NCI-H510A (cell line): Measurements from ENCODE around the gene DPP3.
"Not testable (repeated sequence)": the region's sequence is repeated elsewhere in the genome, so short reads cannot be mapped to it uniquely, and the experiment has no call there.

ENCODE experiments used
- DNase-seq: peaks from one replicate; lab custom pipeline; 2025; lab: John Stamatoyannopoulos, UW

DPP3 gene

DNA sequence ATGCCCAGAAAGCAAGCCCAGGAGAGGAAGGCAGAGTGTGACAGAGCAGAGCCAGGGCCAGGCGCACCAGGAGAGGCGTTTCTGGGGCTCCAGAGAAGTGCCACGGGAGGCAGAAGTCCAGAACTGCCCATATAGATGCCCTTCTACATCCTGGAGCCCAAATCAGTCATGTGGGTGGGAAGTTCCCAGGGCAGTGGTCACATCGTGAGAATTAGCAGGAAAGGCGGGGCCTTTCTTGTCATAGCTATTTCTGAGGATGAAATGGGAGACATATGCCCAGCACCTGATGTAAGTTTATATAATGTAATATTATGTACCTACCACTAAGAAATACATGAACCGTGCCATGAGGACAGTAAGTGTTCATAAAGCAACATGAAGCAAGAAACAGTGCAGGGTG is 52.5 kb downstream of the DPP3 start:
- no peak for DNase-seq

DNA sequence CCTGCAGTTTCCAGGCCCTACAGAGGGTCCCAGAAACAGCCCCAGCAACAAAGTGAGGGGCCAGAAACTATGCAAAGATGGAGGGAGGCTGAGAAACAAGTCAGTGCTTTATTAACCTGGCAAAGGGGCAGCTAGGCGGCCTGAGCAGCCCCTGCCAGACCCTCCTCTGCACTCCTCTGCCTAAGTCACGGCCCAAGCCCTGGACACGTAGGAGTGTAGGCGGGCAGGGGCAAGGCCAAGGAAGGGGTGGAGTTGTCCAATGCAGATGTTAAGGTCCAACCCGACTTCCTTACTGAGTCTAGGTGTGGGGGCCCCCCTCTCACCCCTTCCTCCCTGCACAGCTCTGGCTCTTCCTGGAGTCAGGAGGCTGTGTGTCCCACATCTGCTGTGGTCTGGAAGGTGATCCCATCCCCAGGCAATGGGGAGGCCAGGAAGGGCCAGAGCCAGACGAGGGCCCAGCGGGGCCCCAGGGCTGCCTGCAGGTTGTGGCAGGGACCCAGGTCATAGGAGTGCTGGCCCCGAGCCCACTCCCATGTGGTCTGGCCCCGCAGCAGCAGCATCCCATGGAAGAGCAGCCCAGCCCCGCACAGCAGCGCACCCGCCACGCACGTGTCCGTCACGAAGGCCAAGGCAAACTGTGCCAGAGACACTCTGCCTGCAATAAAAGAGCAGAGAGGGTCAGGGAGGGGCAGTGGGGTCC is 59.1 kb downstream of the DPP3 start:
- no peak for DNase-seq

DNA sequence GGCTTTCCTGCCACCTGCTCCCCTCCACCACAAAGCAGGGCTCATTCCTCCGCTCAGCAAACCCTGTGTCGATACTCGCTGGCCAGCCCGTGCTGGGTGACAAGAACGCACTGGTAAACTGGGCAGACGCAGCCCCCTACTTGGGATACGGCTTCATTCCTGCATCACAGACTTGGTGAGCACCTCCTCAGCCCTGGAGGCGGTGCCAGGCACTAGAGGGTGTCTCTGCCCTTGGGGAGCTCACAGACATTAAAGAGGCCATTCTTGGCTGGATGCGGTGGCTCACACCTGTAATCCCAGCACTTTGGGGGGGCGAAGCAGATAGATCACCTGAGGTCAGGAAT is 59.6 kb downstream of the DPP3 start:
- DNase-seq: no peak

DNA sequence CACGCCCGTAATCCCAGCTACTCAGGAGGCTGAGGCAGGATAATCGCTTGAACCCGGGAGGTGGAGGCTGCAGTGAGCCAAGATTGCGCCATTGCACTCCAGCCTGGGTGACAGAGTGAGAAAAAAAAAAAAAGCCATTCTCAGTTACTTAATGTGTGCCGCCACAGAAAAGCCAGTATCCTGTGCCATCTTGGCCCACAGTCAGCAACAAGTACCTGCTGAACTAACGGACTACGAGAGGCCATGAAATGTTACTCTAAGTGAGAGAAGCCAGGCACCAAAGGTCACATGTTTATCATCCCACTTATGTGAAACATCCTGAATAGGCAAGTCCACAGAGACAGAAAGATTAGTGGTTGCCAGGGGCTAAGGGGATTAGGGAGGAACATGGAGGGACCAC is 60.4 kb downstream of the DPP3 start:
- not testable (repeated sequence) for DNase-seq

DNA sequence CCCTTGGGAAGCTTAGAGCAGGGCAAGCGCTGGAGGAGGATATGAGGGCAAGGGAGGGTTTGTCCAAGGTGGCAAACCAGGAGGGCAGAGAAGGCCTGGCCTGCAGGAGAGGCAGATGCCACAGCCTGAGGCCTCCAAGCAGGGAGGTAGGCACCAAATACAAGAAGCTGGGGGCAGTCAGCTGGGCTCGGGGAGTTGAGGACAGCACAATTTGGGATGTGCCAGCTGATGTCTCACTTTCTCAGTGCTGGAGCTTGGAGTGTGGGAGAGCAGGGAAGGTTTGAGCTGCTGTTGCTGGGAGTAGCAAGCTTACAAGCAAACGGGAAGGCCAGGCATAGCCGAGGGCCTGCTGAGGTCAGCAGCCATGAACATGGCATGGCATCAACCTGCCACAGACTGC is 61.7 kb downstream of the DPP3 start:
- no peak for DNase-seq

DNA sequence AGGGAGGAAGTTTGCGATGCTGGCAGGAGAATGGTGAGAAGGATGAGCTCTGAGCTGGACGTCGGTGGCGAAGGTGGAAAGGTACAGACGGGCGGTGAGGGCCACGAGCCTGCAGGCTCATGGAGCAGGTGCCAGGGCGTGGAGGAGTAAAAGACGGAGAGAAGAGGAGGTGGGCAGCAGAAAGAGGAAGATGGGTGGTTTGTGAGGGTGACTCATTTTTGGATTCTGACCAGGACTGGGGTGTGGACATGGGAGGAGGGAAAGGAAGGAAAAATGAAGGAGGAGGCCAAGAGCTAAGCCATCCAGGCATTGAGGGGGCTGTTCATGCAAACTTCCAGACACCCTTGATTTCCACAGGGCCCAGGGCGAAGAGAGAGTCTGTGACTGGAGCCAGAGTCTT is 62.1 kb downstream of the DPP3 start:
- no peak for DNase-seq

DNA sequence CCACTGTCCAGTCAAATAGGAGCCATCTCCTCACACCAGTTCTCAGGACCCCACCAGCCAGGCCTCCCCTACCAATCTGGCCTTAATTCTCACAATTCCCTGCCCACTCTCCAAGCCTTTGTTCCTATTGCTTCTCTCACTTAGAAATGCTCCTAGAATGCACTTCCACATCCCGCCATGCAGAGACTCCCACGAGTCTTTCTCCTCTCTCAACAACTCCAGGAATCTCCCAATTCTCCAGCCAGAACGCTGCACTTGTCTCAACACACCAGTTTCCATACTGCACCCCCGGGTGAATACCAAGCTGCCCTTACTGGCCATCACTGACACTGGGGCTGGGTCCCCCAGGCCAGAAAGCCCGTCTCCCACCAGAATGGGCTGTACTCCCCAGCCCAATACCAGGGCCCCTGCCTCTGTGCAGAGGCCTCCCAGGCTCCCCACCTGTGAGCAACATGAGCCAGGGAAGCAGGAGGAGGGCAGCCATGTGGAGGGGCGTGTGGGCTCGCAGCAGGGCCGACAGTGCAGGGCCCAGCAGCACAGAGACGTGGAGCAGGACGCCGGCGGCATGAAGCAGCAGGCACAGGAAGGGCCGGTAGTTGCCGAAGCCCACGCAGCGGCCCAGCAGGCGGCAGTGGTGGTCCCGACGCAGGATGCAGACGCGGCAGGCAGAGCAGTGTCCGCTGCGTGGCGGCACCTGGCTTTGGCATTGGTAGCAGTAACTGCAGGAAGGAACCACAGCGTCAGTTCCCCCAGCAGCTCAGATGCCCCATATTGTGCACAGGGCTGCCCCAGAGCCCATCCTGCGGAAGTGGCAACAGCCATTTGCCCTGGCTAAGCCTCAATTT is 63.3 kb downstream of the DPP3 start:
- DNase-seq: no peak

DNA sequence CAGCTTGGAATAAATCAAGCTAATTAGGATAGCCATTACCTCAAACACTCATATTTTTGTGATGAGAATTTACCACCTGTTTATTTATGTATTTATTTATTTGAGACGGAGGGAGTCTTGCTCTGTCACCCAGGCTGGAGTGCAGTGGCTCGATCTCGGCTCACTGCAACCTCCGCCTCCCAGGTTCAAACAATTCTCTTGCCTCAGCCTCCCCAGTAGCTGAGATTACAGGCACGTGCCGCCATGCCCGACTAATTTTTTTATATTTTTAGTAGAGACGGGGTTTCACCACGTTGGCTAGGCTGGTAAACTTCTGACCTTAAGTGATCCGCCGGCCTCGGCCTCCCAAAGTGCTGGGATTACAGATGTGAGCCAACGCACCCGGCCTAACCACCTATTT is 64.7 kb downstream of the DPP3 start:
- not testable (repeated sequence) for DNase-seq

DNA sequence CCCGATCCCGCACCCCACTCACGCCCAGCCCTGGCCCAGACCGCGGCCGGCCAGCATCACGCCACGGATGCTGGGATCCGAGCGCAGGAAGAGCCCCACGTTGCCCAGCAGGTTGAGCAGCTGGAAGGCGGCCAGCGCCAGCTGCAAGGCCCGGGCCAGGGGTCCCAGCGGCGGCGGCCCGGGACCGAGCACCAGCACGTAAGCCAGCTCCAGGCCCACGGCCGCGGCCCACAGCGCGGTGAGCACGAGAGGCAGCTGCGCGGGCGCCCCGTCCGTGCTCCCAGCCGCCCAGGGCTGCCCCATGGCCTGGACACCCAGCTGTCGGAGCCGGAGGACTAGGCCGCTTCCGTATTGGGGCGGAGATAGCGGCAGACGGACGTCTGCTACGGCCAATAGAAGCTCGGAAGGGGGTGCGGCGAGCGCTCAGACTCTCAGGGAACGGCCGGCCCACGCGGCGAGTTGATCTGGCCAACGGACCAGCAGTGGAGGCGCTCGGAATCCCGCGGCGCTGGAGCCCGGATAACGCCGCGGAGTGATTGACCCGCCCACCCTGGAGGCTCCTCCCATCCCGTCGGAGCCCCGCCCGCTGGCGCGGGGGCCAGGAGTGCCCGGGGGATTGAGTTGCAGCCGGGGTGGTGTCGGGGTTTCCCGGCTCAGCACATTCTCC is 65.6 kb downstream of the DPP3 start, which contains the start of gene ZDHHC24:
ZDHHC24 (minus strand) TSS at position 348 of the 667 bp plus-strand sequence; CDS start at position 303, 45 bp downstream.
- peak; percentile 93 for DNase-seq

DNA sequence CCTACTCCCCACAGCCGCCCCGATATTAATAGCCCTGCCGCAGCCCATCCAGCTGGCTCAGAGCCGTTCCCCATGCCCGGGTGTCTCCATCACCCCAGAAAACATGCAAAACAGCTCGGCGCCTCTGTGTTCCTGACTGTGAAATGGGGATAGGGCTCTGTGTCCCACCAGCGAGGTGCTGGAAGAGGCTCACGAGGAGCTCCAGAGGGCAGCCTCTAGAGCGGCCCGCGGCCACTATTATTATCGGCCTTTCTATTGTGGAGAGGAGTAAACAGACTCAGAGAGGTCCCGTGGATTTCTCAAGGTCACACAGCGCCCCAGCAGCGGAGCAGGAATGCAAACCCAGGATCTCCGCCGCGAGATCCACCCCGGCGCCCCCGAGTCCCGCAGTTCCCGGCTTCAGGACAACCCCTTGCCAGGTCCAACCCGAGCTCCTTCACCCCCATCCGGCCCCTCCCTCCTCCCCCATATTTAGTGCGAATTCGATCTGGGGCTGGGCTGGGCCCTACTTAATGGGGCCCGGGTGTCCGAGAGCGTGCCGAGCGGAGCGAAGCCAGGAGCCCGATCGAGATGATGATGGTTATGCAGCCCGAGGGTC is 66.2 kb downstream of the DPP3 start, which contains the start of gene ACTN3:
ACTN3 (plus strand) TSS at position 536 of the 598 bp plus-strand sequence; CDS start at position 571, 35 bp downstream.
- no peak for DNase-seq

DNA sequence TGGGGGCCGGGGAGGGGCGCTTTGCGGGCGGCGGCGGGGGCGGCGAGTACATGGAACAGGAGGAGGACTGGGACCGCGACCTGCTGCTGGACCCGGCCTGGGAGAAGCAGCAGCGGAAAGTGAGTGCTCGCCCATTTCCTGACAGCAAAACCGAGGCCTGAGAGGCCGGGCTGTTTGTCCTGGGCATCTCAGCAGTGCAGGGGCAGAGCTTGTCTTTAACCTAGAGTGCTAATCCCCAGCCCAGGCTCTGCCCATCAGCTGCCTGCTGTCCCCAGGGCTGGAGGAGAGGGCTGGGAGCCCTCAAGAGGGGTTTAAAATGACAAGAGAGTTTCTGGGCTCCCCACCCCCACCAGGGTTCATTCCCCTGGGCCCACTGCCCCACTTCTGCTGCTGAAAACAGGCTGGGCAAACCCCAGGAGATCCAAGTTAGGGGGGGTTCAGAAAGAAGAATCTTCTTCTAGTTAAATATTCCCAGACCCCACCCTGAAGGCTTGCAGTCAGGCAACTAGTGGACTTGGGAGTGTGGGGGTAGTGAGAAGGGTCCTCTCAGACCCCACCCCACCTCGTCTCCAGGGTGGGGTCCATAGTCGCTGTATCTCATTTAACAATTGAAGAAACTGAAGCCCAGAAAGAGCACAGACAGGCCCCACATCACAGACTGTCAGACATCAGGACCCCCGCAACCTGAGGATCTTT is 66.9 kb downstream of the DPP3 start:
- DNase-seq: no peak

DNA sequence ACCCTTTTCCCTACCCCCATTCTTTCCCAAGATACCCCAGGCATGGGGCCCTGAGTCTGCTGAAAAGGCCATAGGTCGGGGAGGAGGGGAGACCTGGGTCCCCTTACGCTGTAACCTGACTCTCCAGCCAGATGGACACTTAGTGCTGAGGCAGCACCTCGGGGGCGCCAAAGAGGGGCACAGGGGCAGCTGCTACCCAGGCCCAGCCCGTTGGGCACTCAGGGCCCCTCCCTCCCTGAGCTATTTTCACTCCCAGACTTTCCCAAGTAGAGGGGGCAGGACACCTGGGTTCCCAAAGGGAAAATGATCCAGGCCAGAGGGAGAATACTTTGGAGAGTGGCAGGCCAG is 67.4 kb downstream of the DPP3 start:
- DNase-seq: no peak

DNA sequence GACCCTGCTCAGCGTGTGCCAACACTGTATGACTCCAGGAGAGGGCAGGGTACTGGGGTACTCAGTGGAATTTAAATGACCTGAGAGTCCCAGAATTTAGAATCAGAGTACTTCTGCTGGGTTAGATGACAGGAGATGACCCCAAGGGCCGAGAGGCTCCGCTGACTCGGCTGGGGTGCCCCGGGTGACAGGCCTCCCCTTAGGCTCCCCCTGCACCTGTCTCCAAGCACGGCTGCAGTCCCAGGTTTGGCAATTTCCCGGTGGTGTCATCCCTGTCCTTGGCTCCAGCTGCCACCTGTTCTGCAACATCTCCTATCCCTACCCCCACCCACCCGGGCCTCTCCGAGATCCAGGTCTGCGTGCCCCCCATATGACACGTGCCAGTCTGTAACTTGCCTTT is 67.8 kb downstream of the DPP3 start:
- DNase-seq: no peak

DNA sequence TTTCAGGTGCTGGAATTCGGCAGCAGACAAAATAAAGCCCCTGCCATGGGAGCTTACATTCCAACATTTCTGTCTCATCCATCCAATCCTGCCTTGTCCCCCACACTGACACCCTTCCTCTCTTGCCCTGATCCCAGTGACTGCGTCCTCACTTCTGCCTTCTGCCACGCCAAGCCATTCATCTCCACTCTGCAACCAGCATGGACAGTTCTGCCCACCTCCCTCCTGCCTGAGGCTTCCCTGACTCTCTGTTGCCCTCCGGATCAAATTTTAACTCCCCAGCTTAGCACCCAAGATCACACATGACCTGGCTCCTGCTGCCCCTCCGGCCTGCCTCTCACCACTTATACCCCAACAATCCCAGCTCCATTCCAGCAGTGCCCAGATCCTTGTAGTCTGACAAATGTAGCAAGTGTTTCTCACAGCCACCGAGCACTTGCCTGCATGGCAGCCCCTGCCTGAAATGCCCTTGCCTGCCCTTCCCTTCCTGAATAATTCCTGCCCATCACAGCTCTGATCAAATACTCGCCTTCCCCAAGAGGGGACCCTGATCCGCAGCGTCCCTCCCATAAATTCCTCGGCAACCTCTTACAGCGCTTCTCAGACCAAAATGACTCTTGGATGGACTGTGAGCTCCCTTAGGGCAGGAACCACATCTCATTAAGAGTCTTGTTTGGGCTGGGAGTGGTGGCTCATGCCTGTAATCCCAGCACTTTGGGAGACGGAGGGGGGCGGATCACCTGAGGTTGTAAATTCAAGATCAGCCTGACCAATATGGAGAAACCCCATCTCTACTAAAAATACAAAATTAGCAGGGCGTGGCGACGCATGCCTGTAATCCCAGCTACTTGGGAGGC is 68.8 kb downstream of the DPP3 start:
- DNase-seq: no peak

DNA sequence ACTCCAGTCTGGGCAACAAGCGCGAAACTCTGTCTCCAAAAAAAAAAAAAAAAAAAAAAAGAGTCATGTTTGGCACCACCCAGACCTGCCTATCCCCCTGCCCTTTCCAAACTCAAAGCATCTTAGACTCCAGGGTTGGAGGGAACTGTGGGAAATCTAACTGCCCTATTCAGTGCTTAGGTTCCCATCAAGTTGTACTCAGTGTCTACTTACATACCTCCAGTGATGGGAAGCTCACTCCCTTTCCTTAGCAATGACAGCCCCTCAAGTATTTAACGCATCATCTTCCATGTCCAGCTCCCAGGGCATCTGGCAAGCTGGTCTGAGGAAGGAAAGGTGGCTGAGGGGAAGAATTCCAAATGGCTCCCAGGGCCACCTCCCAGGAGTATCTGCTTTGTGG is 69.5 kb downstream of the DPP3 start:
- DNase-seq: no peak

DNA sequence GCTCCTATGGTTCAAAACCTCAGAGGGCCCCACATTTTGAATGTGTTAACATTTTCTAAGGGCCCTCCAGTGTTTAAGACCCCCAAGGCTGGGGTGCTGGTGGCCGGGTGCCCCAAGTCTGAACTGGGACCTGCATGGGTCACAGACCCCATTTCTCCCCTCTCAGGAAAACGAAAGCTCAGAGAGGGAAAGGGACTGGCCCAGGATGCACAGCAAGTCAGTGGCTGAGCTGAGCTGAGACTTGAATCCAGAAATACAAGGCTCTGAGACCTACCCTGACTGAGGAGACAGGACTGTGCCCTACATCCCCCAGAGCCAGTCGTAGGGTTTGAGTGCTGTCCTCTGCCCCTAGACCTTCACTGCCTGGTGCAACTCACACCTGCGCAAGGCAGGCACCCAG is 70.7 kb downstream of the DPP3 start:
- no peak for DNase-seq

DNA sequence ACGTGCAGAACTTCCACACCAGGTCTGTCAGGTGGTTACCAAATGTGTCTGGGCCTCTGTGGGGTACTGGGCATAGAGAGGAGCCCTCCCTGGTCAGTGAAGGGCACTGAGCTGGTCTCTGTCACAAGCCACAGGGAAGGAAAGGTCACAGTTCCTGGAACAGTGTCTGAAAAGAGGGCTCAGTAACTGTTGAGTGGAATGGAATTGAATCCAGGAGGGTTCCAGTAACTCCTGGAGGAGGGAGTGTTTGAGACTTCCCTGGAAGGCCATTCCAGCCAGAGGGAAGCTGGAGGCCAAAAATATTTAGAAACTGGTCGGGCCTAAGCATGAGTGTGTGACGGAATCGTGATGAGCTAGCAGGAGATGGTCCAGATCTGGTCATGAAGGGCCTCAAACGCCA is 74.4 kb downstream of the DPP3 start:
- DNase-seq: no peak

DNA sequence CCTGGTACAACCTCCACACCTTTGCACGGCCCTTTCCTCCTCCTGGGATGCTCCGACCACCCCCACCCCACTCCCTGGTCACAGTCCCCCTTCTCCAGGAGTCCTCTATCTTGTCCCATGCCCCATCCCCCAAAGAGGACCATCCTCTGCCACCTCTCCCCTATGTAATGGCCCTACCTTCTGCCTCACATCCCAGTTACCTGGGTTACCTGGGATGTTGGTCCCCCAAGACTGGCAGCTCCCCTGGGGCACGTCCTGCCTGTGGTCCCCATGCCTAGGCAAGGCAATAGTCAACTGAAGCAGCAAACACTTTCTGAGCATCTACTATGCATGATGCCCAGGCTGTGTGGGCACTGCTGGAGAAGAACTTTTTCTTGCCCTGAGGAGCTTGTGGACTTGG is 75.2 kb downstream of the DPP3 start:
- no peak for DNase-seq

DNA sequence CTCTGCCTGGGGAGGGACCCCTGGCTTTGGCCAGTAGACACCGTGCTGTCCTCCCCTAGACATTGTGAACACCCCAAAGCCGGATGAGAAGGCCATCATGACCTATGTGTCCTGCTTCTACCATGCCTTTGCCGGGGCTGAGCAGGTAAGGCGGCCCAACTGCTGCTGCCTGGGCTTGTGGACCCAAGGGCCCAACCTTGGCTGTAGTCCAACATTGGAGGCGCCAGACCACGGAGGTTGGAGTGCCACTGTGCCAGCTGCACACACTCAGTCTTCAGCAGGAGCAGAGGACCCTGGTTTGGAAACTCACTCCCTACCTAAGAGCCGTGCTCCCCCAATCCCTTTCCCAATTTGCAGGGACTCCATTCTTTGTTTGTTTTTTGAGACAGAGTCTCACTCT is 75.9 kb downstream of the DPP3 start:
- DNase-seq: peak; percentile 85

DNA sequence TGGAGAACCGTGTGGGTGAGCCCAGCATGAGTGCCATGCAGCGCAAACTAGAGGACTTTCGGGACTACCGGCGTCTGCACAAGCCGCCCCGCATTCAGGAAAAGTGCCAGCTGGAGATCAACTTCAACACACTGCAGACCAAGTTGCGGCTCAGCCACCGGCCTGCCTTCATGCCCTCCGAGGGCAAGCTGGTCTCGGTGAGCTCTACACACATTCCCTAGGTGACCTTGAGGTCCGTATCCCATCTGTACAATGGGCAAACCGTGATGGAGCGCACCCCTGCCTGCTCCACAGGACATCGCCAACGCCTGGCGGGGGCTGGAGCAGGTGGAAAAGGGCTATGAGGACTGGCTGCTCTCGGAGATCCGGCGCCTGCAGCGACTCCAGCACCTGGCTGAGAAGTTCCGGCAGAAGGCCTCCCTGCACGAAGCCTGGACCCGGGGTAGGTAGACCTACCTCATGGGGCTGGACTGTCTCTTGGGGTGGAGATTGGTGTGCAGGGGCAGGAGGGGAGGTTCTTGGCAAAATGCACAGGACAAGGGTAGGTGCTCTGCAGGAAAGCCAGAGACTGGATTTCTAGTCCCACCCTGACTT is 77.6 kb downstream of the DPP3 start:
- no peak for DNase-seq
